Smooth muscle cell of the coronary artery (primary cell): ENCODE measurements around the gene ACD. TPM values are rescaled to one million over a fixed set of nuclear protein-coding genes. Genes with fewer than 3 reads are reported as not detected.

ENCODE experiments used
- total RNA-seq: library from RNA; depleted of rRNA; stranded (reverse); fragments of >200 nt; gene quantifications from 2 replicates; pipeline ENCODE4 v1.2.3, GENCODE V29; 2014; ENCODE audit warnings: low replicate concordance

ACD gene
- total RNA-seq, result 7.6 and 9.8 TPM in 2 replicates

DNA sequence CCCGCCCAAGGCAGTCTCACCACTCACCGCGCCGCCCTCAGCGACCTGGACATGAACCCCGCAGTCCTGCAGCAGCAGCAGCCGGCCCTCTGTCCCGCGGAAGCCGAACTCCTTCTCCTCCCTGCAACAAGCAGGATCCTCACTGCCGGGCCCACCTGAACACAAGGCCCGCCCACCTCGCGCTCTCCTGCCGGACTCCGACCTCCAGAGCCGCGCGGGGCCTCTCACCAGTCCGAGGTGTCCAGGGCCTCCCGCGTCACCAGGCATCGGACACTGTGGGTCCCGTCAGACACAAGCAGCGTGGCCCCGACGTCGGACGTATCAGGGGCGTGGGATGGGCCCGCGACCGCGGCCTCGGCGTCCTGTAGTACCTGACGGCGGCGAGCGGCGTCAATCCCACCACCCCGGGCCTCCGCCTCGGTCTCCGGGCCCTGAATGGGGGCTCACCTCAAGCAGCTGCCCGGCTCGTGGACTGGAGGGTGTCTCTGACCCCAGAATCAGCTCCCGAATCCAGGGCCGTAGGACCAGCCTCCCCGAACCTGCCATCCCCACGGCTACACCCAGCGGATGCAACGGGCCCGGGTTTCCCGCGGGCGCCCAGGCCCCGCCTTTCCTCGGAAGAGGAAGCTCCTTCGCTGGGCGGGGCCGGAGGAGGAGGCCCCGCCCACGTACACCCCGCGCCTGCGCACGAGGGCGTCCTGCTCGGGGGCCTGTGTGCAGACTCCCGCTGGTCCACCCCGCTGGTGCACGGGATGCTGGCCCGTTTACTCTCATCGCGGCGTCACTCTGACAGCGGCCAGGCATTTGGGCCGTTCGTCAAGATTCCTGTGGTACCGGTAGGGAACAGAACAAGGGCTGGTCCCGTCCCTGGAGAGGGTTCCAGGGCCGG lies at the start of gene ACD:
Gene ACD (minus strand): TSS at position 586 of the 889 bp plus-strand sequence. CDS start 40 bp downstream, at position 546.

DNA sequence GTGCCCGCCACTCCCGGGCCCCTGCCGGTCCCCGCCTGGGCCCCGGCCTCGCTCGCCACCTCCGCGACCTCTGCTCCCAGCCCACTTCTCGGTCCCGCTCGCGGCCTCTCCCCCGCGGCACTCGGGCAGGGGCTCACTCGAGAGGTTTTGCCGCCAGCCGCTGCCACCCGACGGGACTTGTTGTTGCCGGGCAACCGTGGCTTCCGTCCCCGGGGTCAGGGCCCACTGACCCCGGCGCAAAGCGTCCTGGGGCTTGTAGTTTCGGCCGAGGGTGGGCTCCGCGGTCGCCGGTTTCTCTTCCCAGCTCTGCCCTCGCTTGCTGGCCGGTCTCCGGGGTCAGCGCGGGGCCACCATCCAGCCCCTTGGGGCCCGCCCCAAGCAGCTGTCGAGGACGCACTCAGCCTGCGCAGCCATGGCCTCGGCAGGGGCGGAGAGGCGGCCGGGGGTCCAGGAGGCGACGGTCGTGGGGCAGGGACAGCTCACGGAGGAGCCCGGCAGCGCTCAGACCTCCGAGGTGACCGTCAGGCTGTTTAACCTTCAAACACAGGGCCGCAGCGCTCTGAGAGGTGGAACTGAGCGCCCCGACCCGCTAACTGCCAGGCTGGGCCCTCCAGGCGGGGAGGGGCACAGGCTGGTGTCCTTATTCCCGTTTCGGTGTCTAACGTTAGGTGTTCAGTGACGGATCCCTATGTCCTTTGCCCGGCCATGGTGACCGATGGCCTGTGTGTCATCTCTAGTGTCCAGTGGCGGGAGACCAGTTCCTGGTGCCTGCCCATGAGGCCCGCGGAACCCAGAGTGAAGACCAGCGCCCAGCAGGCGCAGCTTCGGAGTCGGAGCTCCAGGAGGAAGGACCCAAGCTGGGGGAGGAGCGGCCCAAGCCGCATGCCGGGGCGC lies 6.7 kb upstream of the ACD start, which contains the start of the genes C16orf86 and ENKD1:
Gene C16orf86 (plus strand): TSS at position 256 of the 894 bp plus-strand sequence. CDS start 157 bp downstream, at position 413.
Gene ENKD1 (minus strand): TSS at position 192 of the 894 bp plus-strand sequence. CDS start 308 bp downstream, outside the sequence.

DNA sequence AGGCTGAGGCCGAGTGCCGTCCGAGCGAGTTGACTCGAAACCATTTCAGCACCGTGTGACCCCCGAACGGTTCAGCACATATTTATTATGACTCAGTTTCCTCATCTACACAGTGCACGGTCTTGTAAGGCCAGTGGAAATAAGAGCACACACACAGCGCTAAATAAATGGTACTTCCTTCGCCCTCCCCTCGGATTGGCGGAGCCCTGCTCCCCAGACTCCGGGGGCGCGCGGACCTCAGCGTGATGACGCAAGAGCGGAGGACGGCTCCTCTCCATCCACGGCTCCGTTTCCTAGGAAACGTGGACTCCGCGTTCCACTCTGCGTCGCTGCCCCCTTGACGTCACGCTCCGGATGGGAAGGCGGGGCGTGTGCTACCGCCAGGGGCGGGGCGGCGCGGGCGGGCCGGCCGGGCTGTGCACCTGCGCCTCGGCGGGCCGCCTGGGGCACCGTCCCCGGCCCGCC lies 536 bp upstream of the ACD start, which contains the start of gene PARD6A:
Gene PARD6A (plus strand): TSS at position 397 of the 465 bp plus-strand sequence. CDS start 79 bp downstream, outside the sequence.

Other genes starting within 250 kb of the ACD start
- 2.8 and 4.3 TPM in 2 replicates for gene ZDHHC1, start 243.8 kb downstream of the ACD start, total RNA-seq
- gene HSD11B2, start 229.1 kb downstream of the ACD start, total RNA-seq, result not detected in 2 replicates
- gene ATP6V0D1, start 179.1 kb downstream of the ACD start, total RNA-seq, result 108 and 157 TPM in 2 replicates
- 0.08 TPM in 1 of 2 replicates, not detected in the other for gene AGRP, start 176.7 kb downstream of the ACD start, total RNA-seq
- 23.1 and 23.3 TPM in 2 replicates for gene RIPOR1, start 131.4 kb downstream of the ACD start, total RNA-seq
- 14.2 and 14.7 TPM in 2 replicates for gene CTCF, start 97.7 kb downstream of the ACD start, total RNA-seq
- gene CARMIL2, start 15.1 kb downstream of the ACD start, total RNA-seq, result 0.15 TPM in 1 of 2 replicates, not detected in the other
- 0.60 and 1.1 TPM in 2 replicates for gene PARD6A, start 700 bp upstream of the ACD start, total RNA-seq
- gene ENKD1, start 6.5 kb upstream of the ACD start, total RNA-seq, result 11.8 and 13.8 TPM in 2 replicates
- gene C16orf86, start 6.6 kb upstream of the ACD start, total RNA-seq, result 1.6 and 3.6 TPM in 2 replicates
- 14.1 and 18.0 TPM in 2 replicates for gene GFOD2, start 59.1 kb upstream of the ACD start, total RNA-seq
- gene RANBP10, start 146.3 kb upstream of the ACD start, total RNA-seq, result 2.7 and 5.9 TPM in 2 replicates
- gene TSNAXIP1, start 146.6 kb upstream of the ACD start, total RNA-seq, result 1.2 and 1.9 TPM in 2 replicates
- 26.3 and 47.7 TPM in 2 replicates for gene THAP11, start 182.1 kb upstream of the ACD start, total RNA-seq
- 79.6 and 157 TPM in 2 replicates for gene NUTF2, start 186.7 kb upstream of the ACD start, total RNA-seq
- gene CENPT, start 187.4 kb upstream of the ACD start, total RNA-seq, result 18.3 and 23.8 TPM in 2 replicates
- 46.8 and 50.8 TPM in 2 replicates for gene EDC4, start 212.8 kb upstream of the ACD start, total RNA-seq
- not detected in 2 replicates for gene NRN1L, start 224.6 kb upstream of the ACD start, total RNA-seq
- 13.5 and 31.1 TPM in 2 replicates for gene PSKH1, start 233.0 kb upstream of the ACD start, total RNA-seq